ENCODE results near the gene ZNF407.

ZNF407 gene

DNA sequence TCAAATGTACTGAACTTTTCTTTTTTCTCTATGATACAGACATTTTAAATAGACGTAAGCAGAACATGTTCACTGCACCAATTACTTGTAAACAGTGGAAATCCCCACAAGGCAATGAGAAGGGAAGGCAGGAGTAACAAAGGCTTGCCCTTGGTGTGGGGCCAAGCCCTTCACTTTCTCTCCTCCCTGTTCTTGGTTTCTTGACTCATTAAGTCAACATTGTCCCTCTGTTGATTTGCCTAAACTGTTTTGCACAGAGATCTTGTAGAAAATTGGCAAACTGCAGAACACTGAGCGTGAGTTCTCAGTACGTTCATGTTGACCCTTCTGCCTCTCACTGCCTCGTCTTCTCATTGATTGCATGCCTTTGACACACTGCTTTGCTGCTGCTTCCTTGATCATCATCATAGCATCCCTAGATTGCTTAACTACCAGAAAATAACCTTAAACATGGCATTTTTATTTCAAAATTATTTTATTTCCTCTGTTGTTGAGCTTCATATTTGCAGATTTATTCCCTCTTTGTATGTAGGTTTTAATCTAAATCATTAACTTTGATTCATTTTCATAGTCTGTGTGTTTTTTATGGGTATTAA lies 353.6 kb downstream of the ZNF407 start:
- no peak overlapping the region for H3K4me3 ChIP-seq (ENCODE audit: low read depth, low read length)
- peak; percentile 35 for DNase-seq (ENCODE audit: low read depth)

DNA sequence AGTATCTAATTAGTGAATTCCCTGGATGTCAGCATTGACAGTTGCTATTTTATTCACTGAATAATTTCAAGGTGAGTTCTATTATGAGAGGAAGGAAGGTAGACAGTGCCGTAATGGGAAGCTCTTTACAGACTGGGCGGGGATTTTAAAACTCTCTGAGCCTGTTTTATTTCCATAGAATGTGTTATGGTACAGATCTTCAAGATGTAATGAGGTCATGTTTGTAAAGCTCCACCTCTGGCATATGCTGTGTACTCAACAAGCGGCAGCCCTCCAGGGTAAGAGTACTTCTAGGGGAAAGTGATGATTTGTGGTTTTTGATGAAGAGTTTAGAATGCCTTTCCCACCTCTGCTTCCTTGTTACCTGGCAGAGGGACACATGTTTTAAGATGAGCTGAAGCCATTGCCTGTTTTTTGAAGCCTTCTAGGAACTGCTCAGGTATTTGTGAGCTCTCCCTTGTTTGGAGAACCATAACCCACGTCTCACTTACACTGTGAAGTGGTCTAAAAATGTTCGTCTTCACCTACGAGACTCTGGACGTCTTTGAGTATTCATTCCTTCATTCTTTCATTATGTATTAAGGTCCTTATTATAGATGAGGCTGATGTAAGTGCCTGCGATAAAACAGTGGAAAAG lies 360.0 kb downstream of the ZNF407 start:
- H3K4me3 ChIP-seq (ENCODE audit: low read depth, low read length): no peak overlapping the region
- TF ChIP-seq, protein P1, sequence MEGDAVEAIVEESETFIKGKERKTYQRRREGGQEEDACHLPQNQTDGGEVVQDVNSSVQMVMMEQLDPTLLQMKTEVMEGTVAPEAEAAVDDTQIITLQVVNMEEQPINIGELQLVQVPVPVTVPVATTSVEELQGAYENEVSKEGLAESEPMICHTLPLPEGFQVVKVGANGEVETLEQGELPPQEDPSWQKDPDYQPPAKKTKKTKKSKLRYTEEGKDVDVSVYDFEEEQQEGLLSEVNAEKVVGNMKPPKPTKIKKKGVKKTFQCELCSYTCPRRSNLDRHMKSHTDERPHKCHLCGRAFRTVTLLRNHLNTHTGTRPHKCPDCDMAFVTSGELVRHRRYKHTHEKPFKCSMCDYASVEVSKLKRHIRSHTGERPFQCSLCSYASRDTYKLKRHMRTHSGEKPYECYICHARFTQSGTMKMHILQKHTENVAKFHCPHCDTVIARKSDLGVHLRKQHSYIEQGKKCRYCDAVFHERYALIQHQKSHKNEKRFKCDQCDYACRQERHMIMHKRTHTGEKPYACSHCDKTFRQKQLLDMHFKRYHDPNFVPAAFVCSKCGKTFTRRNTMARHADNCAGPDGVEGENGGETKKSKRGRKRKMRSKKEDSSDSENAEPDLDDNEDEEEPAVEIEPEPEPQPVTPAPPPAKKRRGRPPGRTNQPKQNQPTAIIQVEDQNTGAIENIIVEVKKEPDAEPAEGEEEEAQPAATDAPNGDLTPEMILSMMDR (IDR thresholded peaks at IDR 0.05; ENCODE audit: insufficient read depth, low read depth, low read length, missing control alignments): no peak
- DNase-seq (ENCODE audit: low read depth): no peak

More for the DNA sequence above, 353.6 kb downstream of the ZNF407 start:
- TF ChIP-seq, protein P1 (IDR thresholded peaks at IDR 0.05; ENCODE audit: insufficient read depth, low read depth, low read length, missing control alignments): no peak

DNA sequence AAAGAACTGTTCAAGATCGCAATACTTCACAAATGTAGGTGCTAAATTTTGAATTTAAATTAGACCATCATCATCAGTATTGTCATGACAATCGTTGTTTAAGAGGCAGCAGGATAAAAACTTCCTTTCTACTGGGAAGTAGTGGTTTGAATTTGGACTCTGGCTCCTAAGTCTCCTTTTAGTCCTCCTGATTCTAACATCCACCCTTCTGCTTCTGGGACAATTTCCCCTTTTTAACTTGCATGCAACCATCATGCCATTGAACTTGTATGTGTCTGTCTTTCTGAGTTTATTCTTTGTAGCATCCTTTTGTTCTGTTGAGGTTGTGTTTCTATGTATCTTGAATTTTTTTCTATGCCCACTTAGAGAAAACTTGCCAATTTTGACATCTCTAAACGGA lies 361.5 kb downstream of the ZNF407 start:
- no peak for DNase-seq (ENCODE audit: low read depth)
- TF ChIP-seq, protein P1 (IDR thresholded peaks at IDR 0.05; ENCODE audit: insufficient read depth, low read depth, low read length, missing control alignments): no peak

DNA sequence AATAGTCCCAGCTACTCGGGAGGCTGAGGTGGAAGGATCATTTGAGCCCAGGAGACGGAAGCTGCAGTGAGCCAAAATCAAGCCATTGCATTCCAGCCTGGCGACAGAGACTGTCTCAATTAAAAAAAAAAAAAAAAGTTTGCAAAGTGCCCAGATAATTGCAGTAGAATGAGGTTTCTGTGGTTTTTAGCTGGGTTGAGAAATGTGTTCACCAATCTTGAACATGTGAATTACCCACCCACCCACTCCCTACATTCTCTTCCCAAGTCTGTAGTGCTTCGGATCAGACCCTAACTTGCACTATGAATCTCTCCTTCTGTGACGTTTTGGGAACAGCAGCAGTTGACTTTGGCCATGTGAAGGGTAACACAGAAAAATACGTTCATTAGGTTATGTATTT lies 363.9 kb downstream of the ZNF407 start:
- no peak overlapping the region for H3K4me3 ChIP-seq (ENCODE audit: low read depth, low read length)
- no peak for DNase-seq (ENCODE audit: low read depth)
- TF ChIP-seq, protein P1 (IDR thresholded peaks at IDR 0.05; ENCODE audit: insufficient read depth, low read depth, low read length, missing control alignments): no peak

More for the DNA sequence above, 361.5 kb downstream of the ZNF407 start:
- no peak overlapping the region for H3K4me3 ChIP-seq (ENCODE audit: low read depth, low read length)

DNA sequence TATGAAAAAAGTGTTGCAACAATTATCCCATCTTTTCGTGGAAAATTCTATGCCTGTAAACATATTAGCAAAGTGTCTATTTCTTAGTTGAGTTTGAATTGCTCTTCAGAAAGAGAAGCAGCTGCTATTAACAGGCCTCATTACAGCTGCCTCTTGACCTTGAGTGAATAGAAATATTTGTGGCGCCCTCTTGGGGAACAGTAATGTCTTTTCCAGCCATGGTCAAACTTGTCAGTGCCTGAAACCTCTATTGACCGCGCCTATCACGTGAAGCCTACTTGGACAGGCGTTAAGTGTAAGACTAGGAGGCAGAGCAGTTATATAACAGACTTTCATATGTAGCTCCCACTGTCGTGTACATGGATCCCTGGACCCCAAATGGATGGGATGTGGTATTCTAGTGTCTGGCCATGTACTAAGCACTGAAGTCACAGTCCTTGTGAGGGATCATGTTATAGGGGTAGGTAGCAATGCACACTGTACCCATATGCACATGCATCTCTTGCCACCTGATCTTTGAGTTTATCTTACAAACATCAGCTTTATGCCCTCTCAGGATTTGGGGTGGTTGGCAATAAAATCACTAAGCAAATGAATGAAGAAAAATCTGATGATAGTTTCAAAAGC lies 366.3 kb downstream of the ZNF407 start:
- H3K4me3 ChIP-seq (ENCODE audit: low read depth, low read length): no peak overlapping the region
- DNase-seq (ENCODE audit: low read depth): peak; percentile 56
- TF ChIP-seq, protein P1 (IDR thresholded peaks at IDR 0.05; ENCODE audit: insufficient read depth, low read depth, low read length, missing control alignments): peak; percentile 29

DNA sequence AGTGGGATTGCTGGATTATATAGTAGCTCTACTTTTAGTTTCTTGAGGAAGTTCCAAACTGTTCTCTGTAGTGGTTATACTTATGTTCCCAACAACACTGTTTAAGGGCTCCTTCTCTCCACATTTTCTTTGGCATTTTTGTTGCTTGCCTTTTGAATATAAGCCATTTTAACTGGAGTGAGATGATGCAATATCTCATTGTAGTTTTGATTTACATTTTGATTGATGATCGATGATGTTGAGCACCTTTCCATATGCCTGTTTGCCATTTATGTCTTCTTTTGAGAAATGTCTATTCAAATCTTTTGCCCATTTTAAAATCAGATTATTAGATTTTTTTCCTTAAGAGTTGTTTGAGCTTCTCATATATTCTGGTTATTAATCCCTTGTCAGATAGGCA lies 368.0 kb downstream of the ZNF407 start:
- TF ChIP-seq, protein P1 (IDR thresholded peaks at IDR 0.05; ENCODE audit: insufficient read depth, low read depth, low read length, missing control alignments): no peak
- no peak for DNase-seq (ENCODE audit: low read depth)
- H3K4me3 ChIP-seq (ENCODE audit: low read depth, low read length): no peak overlapping the region
